Endothelial cell of umbilical vein (primary cell): ENCODE measurements around the gene PLEKHA6. TPM values are rescaled to one million over a fixed set of nuclear protein-coding genes. Genes with fewer than 3 reads are reported as not detected.
"Not testable (repeated sequence)": the region's sequence is repeated elsewhere in the genome, so short reads cannot be mapped to it uniquely, and the experiment has no call there.

Experiments
- BruUV-seq: library from RNA; stranded (reverse); fragments of 400-500 nt; replicated peaks from 2 replicates; lab custom pipeline; 2021; lab: Mats Ljungman, UMichigan
- CTCF ChIA-PET: fragments of 300-600, 350-600 bp; sonication (Branson Sonifier 250); formaldehyde crosslinking; loops from one replicate; lab custom pipeline; 2021; ENCODE audit warnings: antibody characterized with exemption, inconsistent platforms; lab: Charles Lee
- POLR2A ChIA-PET: fragments of 300-600, 350-600 bp; sonication (Branson Sonifier 250); formaldehyde crosslinking; loops from one replicate; lab custom pipeline; 2021; ENCODE audit warnings: antibody characterized with exemption, inconsistent platforms; lab: Charles Lee
- DNase-seq: peaks from one replicate; pipeline ENCODE4 v3.0.0-alpha.2; 2011; ENCODE audit warnings: low read depth, low spot score
- FAIRE-seq: peaks from 2 replicates; lab custom pipeline; 2011; peaks lifted over from hg19 to GRCh38; lab: Jason Lieb, UNC
- H2AFZ ChIP-seq: 2 replicates; pipeline ENCODE4 v1.6.0; 2012; ENCODE audit warnings: low read depth, low read length, control low read depth, inconsistent platforms
- H3K27ac ChIP-seq: 2 replicates; pipeline ENCODE4 v1.5.1; 2011; ENCODE audit warnings: low read depth, mild to moderate bottlenecking, control low read depth, low read length, moderate library complexity; ENCODE audit not compliant: insufficient read depth
- H3K27me3 ChIP-seq, 2 experiments: 2 replicates each; pipeline versions ENCODE4 v1.6.0 to v1.6.1; 2011; ENCODE audit warnings: low read length in 2 of 2, mixed read lengths in 1 of 2; ENCODE audit not compliant: control insufficient read depth in 2 of 2, insufficient read depth in 2 of 2
- H3K36me3 ChIP-seq, 2 experiments: 2 replicates in 1 of 2; 3 replicates in 1 of 2; pipeline ENCODE4 v1.5.1; 2011; ENCODE audit warnings: low read length in 2 of 2, mild to moderate bottlenecking in 1 of 2, moderate library complexity in 1 of 2; ENCODE audit not compliant: control insufficient read depth in 2 of 2, insufficient read depth in 2 of 2; ENCODE audit errors: extremely low read depth in 1 of 2
- H3K4me1 ChIP-seq: 3 replicates; pipeline ENCODE4 v1.5.1; 2011; ENCODE audit warnings: mild to moderate bottlenecking, low read length; ENCODE audit not compliant: control insufficient read depth, insufficient read depth; ENCODE audit errors: extremely low read depth
- H3K4me2 ChIP-seq: 2 replicates; pipeline ENCODE4 v1.6.1; 2011; ENCODE audit warnings: low read length, control low read depth, mixed read lengths; ENCODE audit not compliant: insufficient read depth
- H3K4me3 ChIP-seq, 3 experiments: fragments of 200-600 bp in 1 of 3; sonication (generic), shearing (Covaris generic) in 1 of 3; replicated peaks in 1 of 3; 2 replicates each; pipeline ENCODE4 v1.5.1; 2011 to 2016; ENCODE audit warnings: control low read depth in 3 of 3, low read length in 3 of 3, mild to moderate bottlenecking in 2 of 3, inconsistent platforms in 1 of 3, low read depth in 1 of 3, moderate library complexity in 1 of 3; ENCODE audit not compliant: insufficient read depth in 1 of 3
- H3K79me2 ChIP-seq: 2 replicates; pipeline ENCODE4 v1.6.0; 2012; ENCODE audit warnings: low read length, inconsistent platforms; ENCODE audit not compliant: control insufficient read depth, insufficient read depth
- H3K9ac ChIP-seq: replicated peaks from 2 replicates; pipeline ENCODE3; 2011; ENCODE audit warnings: low read length, control low read depth; ENCODE audit not compliant: insufficient read depth; ENCODE audit errors: extremely low read depth
- H3K9me1 ChIP-seq: replicated peaks from 3 replicates; pipeline ENCODE4 v1.6.0; 2011; ENCODE audit warnings: mild to moderate bottlenecking, low read length; ENCODE audit not compliant: control insufficient read depth, insufficient read depth; ENCODE audit errors: extremely low read depth
- H3K9me3 ChIP-seq: replicated peaks from 2 replicates; pipeline ENCODE4 v1.5.1; 2012; ENCODE audit warnings: low read length, inconsistent platforms; ENCODE audit not compliant: control insufficient read depth, insufficient read depth
- H4K20me1 ChIP-seq: replicated peaks from 2 replicates; pipeline ENCODE3; 2011; ENCODE audit warnings: mild to moderate bottlenecking, low read length; ENCODE audit not compliant: control insufficient read depth, insufficient read depth; ENCODE audit errors: extremely low read depth
- CTCF ChIP-seq, 2 donors: IDR thresholded peaks; 1 replicate in 1 of 2; 2 replicates in 1 of 2; pipeline ENCODE4 v1.5.1; 2011; ENCODE audit warnings: low read length in 2 of 2, mild to moderate bottlenecking in 2 of 2, moderate library complexity in 2 of 2, control low read depth in 1 of 2, inconsistent platforms in 1 of 2, low read depth in 1 of 2; ENCODE audit not compliant: insufficient read depth in 1 of 2; ENCODE audit errors: extremely low read depth in 1 of 2
- EZH2 ChIP-seq: IDR thresholded peaks from 2 replicates; pipeline ENCODE4 v1.6.1; 2012; ENCODE audit warnings: borderline replicate concordance, low read depth, mild to moderate bottlenecking, moderate library complexity, low read length, inconsistent platforms; ENCODE audit not compliant: severe bottlenecking
- FOS ChIP-seq: IDR thresholded peaks from 2 replicates; pipeline ENCODE4 v1.6.1; 2011; ENCODE audit warnings: mild to moderate bottlenecking, low read length, moderate library complexity, borderline replicate concordance; ENCODE audit not compliant: insufficient read depth
- GATA2 ChIP-seq: IDR thresholded peaks from 2 replicates; pipeline ENCODE4 v1.7.0; 2011; ENCODE audit warnings: low read depth, mild to moderate bottlenecking, moderate library complexity, mixed read lengths, low read length; ENCODE audit not compliant: insufficient read length, insufficient read depth
- JUN ChIP-seq: IDR thresholded peaks from 2 replicates; pipeline ENCODE4 v1.6.1; 2011; ENCODE audit warnings: borderline replicate concordance, low read depth; ENCODE audit not compliant: insufficient read length, insufficient read depth
- MYC ChIP-seq: IDR thresholded peaks from one replicate; pipeline ENCODE4 v1.6.1; 2011; ENCODE audit warnings: mild to moderate bottlenecking, low read depth, low read length
- POLR2A ChIP-seq: IDR thresholded peaks from 2 replicates; pipeline ENCODE4 v1.6.1; 2012; ENCODE audit warnings: low read depth, mild to moderate bottlenecking, control low read depth, low read length
- POLR2AphosphoS5 ChIP-seq: IDR thresholded peaks from 2 replicates; pipeline ENCODE4 v1.6.1; 2012; ENCODE audit warnings: low read depth, mild to moderate bottlenecking, control low read depth, low read length, moderate library complexity; ENCODE audit not compliant: insufficient read depth
- dilution Hi-C: fragments of 300-500 bp; cut with MboI; formaldehyde crosslinking; loops from one replicate; pipeline ENCODE4 v1.15.0; 2019; ENCODE audit warnings: low sequenced_read_pairs; ENCODE audit not compliant: extremely low pct_ligation_motif_present
- intact Hi-C: fragments of 100-400 bp; cut with micrococcal nuclease; formaldehyde crosslinking; loops from one replicate; pipeline ENCODE4 v1.10.0; 2022
- polyA plus RNA-seq, 4 experiments: library from polyadenylated mRNA; depleted of rRNA in 3 of 4; stranded (reverse) in 3 of 4; unstranded in 1 of 4; fragments of >200 nt; gene quantifications; 2 replicates each; pipeline versions ENCODE4 v1.2.1 to v1.2.3, GENCODE V29; 2011 to 2012; ENCODE audit warnings: missing spikeins in 1 of 4
- total RNA-seq: library from RNA; stranded (reverse); gene quantifications from 2 replicates; pipeline ENCODE4 v1.2.3, GENCODE V29; 2021
- TF ChIP-seq, protein P1 (sequence below): IDR thresholded peaks from 2 replicates; pipeline ENCODE4 v1.6.1; 2011; ENCODE audit not compliant: insufficient read depth, insufficient read length

The PLEKHA6 gene
- total and polyA plus RNA-seq, 2 donors (not counting 3 experiments of a cell fraction or from before 2014, with no cell fraction given) = 2.1 to 15.0 TPM

GRCh38 chr1:204313675-204314074 is 46.1 kb downstream of the PLEKHA6 start:
- Histone ChIP-seq H3K27me3 (no peaks in the 10 kb centered on the region), H3K27ac (no peak overlapping the region), H3K36me3 (no peaks in the 10 kb centered on the region), H3K9me3 (no peaks in the 10 kb centered on the region), H3K4me2 (no peak overlapping the region), H3K79me2 (no peaks in the 10 kb centered on the region), H3K9ac (no peak overlapping the region), H3K9me1 (no peaks in the 10 kb centered on the region), H4K20me1 (no peaks in the 10 kb centered on the region), H3K4me1 (peaks cover 13% of the 10 kb centered on the region), H2AFZ (no peak overlapping the region), H3K4me3 (no peak overlapping the region)
- TF ChIP-seq FOS (no peak), POLR2A (no peak), POLR2AphosphoS5 (no peak), EZH2 (no peak), MYC (no peak), JUN (no peak), GATA2 (peak; percentile 21), CTCF (IDR thresholded peaks at IDR 0.05; ENCODE audit: extremely low read depth in 1 of 2, insufficient read depth in 1 of 2, low read depth in 1 of 2, low read length in 2 of 2) (no peak)
- TF ChIP-seq, protein P1, sequence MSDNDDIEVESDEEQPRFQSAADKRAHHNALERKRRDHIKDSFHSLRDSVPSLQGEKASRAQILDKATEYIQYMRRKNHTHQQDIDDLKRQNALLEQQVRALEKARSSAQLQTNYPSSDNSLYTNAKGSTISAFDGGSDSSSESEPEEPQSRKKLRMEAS = no peak
- CTCF ChIA-PET = interaction anchor here (1.1 to 2.1 kb wide), 6 partner anchors 17 to 85 kb away, joined by 3 to 7 read pairs (median 4); partner anchors contain the start of gene PLEKHA6
- no TSS peak for BruUV-seq
- DNase-seq = peak; percentile 62
- dilution Hi-C loops (no loop called here), intact Hi-C loops (loop anchor here (1.0 kb wide), 1 partner anchor 25 kb away; no protein-coding TSS in a partner anchor)
- FAIRE-seq = no peak
- POLR2A ChIA-PET = interaction anchor here (0.6 to 1.2 kb wide), 2 partner anchors 44 to 1684 kb away, joined by 3 to 4 read pairs; no protein-coding TSS in a partner anchor

DNA sequence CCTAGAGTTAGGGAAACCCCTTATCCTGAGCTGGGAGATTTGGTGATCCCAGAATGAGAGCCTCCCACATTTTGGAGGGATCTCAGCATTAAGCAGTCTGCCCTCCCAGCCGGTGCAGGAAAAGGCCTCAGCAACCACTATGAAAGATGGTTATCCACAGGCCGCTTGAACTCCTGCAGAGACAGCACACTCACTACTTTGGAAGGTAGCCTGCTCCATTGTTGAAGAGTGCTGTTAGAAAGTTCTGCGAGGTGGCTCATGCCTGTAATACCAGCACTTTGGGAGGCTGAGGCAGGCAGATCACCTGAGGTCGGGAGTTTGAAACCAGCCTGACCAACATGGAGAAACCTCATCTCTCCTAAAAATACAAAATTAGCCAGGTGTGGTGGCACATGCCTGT is 48.8 kb downstream of the PLEKHA6 start:
- H3K9me3 ChIP-seq, BruUV-seq, H3K4me3 ChIP-seq, H3K27ac ChIP-seq, H3K27me3 ChIP-seq, H4K20me1 ChIP-seq, dilution Hi-C loops, H3K9ac ChIP-seq, H3K79me2 ChIP-seq, intact Hi-C loops, POLR2A ChIA-PET, H3K4me2 ChIP-seq, FAIRE-seq, H3K9me1 ChIP-seq, H3K36me3 ChIP-seq, H2AFZ ChIP-seq, DNase-seq: not testable (repeated sequence)
- CTCF ChIA-PET = interaction anchor here (1.0 to 1.7 kb wide), 3 partner anchors 13 to 52 kb away, joined by 3 to 4 read pairs (median 3); no protein-coding TSS in a partner anchor
- peaks cover 12% of the 10 kb centered on the region for H3K4me1 ChIP-seq
